IMR-90 (cell line): Measurements from ENCODE around the gene ACAN. TPM values are rescaled to one million over a fixed set of nuclear protein-coding genes. Genes with fewer than 3 reads are reported as not detected.

ENCODE experiments used
- MXI1 ChIP-seq: IDR thresholded peaks from 2 replicates; pipeline ENCODE4 v1.6.1; 2012; ENCODE audit warnings: low read depth, mild to moderate bottlenecking, low read length, moderate library complexity, borderline replicate concordance
- NFE2L2 ChIP-seq: fragments of 150-350 bp; IDR thresholded peaks from 2 replicates; pipeline ENCODE4 v1.6.1; 2016; ENCODE audit warnings: low read depth, mild to moderate bottlenecking, low read length
- RFX5 ChIP-seq: IDR thresholded peaks from 2 replicates; pipeline ENCODE4 v1.8.0; 2012; ENCODE audit warnings: low read depth, mild to moderate bottlenecking, low read length, moderate library complexity
- SMC3 ChIP-seq: fragments of 150-350 bp; IDR thresholded peaks from 2 replicates; pipeline ENCODE4 v1.6.1; 2016; ENCODE audit warnings: low read depth, mild to moderate bottlenecking, antibody characterized with exemption, low read length, moderate library complexity
- polyA plus RNA-seq, 3 experiments: library from polyadenylated mRNA; depleted of rRNA; stranded (reverse); fragments of >200 nt; gene quantifications; 2 replicates each; pipeline ENCODE4 v1.2.3, GENCODE V29; 2012; ENCODE audit warnings: low replicate concordance in 1 of 3
- total RNA-seq: library from RNA; depleted of rRNA; stranded (reverse); fragments of >200 nt; gene quantifications from 2 replicates; pipeline ENCODE4 v1.2.3, GENCODE V29; 2012

The ACAN gene
- total and polyA plus RNA-seq, 2 of the 4 experiments (the other 2 are of a cell fraction) = 0.54 to 0.96 TPM

DNA sequence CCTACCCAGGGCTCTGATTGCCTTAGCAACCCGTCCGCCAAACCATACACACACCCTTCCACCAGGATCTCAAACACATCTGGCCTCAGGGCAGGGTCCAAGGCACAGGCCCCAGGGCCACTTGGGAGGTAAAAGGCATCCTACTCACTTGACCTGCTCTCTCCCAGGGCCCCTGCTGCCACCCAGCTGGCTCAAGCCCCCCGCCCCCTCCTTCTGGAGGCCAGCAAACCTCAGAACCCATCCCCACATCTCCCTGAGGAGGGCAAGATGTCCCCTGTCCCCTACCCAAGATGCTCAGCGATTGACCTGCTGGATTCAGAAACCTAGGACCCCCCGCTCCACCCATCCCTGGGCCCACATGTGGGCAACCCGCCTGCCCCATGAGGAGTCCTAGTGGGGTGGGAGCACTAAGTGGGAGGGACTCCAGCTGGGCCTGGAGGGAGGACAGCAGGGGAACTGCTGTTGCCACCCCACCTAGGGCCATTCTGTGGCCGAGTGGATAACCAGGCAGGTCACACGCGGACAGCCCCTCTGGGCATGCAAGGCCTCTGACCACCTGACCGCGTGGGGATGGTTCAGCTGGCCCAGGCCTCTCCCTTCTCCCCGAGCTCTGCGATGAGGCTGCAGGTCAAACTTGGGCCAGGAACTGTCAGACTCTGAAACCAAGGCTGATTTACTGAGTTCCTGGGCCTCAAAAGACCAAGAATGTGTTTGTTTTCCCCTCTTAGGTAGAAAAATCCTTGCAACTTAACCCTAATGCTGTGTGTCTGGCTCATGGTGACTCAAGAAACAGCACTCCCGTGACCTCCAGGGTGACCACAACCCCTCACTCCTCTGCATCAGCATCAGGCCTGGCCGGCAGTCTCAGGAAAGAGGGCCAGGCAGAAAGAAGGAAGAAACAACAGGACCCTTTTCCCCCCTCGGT is 105.7 kb downstream of the ACAN start (continued):
- TF ChIP-seq RFX5 (no peak), MXI1 (no peak), SMC3 (no peak), NFE2L2 (peak; percentile 8; the same call in 1 of the 2 replicates)
